ENCODE measurements around the gene SRD5A2.

Gene SRD5A2

GRCh38 chr2:31555967-31556706 is 24.6 kb downstream of the SRD5A2 start:
- no peaks in the 10 kb centered on the region for H3K36me3 Mint-ChIP-seq (ENCODE audit: low read depth)
- H3K9me3 Mint-ChIP-seq: peaks cover 3% of the 10 kb centered on the region
- H3K4me3 Mint-ChIP-seq: no peak overlapping the region
- H3K4me1 Mint-ChIP-seq (ENCODE audit: low read depth): no peaks in the 10 kb centered on the region
- no peak overlapping the region for H3K27ac Mint-ChIP-seq
- H3K27me3 Mint-ChIP-seq (ENCODE audit: low read depth): no peaks in the 10 kb centered on the region

DNA sequence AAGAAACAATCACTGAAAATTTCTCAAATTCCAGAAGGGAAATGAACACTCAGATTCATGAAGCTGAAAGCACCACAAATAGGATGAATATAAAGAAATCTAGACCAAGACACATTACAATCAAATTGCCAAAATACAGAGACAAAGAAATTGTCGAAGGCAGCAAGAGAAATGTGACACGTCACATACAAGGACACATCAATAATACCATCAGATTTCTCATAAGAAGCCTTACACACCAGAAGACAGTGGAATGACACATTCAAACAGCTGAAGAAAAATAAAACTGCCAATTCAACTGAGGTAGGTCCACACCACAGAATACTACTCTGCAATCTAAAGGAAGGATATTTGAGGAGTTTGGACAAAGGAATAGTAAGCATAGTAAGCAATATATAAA is 27.4 kb downstream of the SRD5A2 start:
- Mint-ChIP-seq H3K27me3 (ENCODE audit: low read depth) (no peaks in the 10 kb centered on the region), H3K9me3 (peaks cover 3% of the 10 kb centered on the region), H3K4me3 (no peak overlapping the region), H3K36me3 (ENCODE audit: low read depth) (no peaks in the 10 kb centered on the region), H3K4me1 (ENCODE audit: low read depth) (no peaks in the 10 kb centered on the region), H3K27ac (no peak overlapping the region)

GRCh38 chr2:31547485-31547884 is 33.3 kb downstream of the SRD5A2 start:
- H3K4me1 Mint-ChIP-seq (ENCODE audit: low read depth): no peaks in the 10 kb centered on the region
- no peaks in the 10 kb centered on the region for H3K36me3 Mint-ChIP-seq (ENCODE audit: low read depth)
- no peaks in the 10 kb centered on the region for H3K27me3 Mint-ChIP-seq (ENCODE audit: low read depth)
- no peak overlapping the region for H3K27ac Mint-ChIP-seq
- peaks cover 9% of the 10 kb centered on the region for H3K9me3 Mint-ChIP-seq
- H3K4me3 Mint-ChIP-seq: no peak overlapping the region

DNA sequence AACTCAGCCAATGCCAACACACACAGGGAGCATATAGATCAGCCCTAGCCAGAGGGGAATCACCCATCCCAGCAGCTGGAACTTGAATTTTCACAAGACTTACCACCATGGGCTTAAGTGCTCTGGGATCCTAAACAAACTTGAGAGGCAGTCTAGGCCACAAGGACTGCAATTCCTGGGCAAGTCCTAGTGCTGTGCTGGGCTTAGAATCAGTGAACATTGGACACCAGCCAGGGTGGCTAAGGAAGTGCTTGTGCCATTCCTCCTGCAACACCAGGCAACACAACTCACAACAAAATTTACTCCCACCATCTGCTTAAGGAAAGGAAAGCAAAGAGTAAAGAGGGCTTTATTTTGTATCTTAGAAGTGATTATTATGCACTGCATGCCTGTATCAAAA is 38.9 kb downstream of the SRD5A2 start:
- H3K27me3 Mint-ChIP-seq (ENCODE audit: low read depth): no peaks in the 10 kb centered on the region
- no peaks in the 10 kb centered on the region for H3K4me1 Mint-ChIP-seq (ENCODE audit: low read depth)
- H3K4me3 Mint-ChIP-seq: no peak overlapping the region
- no peaks in the 10 kb centered on the region for H3K36me3 Mint-ChIP-seq (ENCODE audit: low read depth)
- peaks cover 11% of the 10 kb centered on the region for H3K9me3 Mint-ChIP-seq
- no peak overlapping the region for H3K27ac Mint-ChIP-seq

DNA sequence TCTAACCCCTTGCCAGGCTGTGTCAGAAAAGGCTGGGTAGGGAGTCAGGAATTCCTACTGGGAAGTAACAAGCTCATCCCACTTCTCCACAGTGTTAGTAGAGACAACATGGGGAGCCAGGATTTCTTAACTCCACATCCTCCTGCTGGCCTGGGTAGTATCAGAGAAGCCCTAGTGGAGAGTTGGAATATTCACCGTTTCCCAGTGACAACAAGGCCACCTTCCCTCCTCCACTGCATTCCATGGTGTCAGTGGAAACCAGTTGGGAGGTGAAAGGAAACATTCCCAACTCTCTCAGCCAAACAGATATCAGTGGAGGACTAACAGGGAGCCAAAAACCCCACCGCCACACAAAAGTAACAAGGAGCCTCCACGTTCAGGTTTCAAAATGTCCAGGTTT is 41.2 kb downstream of the SRD5A2 start:
- no peaks in the 10 kb centered on the region for H3K27me3 Mint-ChIP-seq (ENCODE audit: low read depth)
- no peak overlapping the region for H3K4me3 Mint-ChIP-seq
- no peaks in the 10 kb centered on the region for H3K36me3 Mint-ChIP-seq (ENCODE audit: low read depth)
- peaks cover 11% of the 10 kb centered on the region for H3K9me3 Mint-ChIP-seq
- H3K4me1 Mint-ChIP-seq (ENCODE audit: low read depth): no peaks in the 10 kb centered on the region
- H3K27ac Mint-ChIP-seq: no peak overlapping the region

DNA sequence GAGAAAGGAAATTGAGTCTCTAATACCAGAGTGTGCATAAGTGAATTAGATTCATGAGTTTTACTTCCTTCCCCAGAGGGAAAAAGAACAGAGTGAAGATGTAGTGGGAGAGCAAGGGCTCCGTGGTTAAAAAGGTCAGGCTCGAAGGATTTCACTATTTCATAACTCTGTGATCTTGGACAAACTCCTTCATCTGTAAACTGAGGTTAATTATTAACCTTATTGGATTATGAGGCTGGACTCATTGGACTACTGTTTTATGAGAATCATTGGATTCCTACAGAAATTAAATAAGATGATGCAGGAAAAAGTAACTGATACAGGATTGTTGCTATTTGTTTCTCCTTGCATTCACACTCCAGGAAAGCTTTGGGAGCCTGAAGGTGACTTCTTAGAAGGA is 45.0 kb downstream of the SRD5A2 start:
- no peaks in the 10 kb centered on the region for H3K36me3 Mint-ChIP-seq (ENCODE audit: low read depth)
- H3K4me3 Mint-ChIP-seq: no peak overlapping the region
- H3K9me3 Mint-ChIP-seq: no peaks in the 10 kb centered on the region
- H3K27me3 Mint-ChIP-seq (ENCODE audit: low read depth): no peaks in the 10 kb centered on the region
- H3K27ac Mint-ChIP-seq: no peak overlapping the region
- no peaks in the 10 kb centered on the region for H3K4me1 Mint-ChIP-seq (ENCODE audit: low read depth)

DNA sequence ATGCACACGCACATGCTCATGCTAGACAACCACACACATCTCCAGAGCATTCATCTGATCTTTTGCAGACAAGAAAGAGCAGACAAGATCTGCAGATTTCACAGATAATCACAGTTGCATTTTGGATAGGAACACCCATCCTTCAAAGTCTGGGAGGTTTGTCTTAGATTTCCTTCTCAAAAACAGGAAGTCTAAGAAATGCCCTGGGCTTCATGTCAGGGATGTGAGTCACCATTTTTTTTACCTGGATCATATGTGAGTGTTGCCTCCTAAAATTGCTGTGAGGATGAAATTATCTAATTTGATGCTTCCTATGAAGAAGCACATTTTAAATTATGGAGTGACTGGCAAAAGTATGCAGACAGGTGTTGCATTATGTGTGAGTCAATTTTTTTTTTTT is 46.1 kb downstream of the SRD5A2 start:
- Mint-ChIP-seq H3K36me3 (ENCODE audit: low read depth) (no peaks in the 10 kb centered on the region), H3K9me3 (no peaks in the 10 kb centered on the region), H3K4me1 (ENCODE audit: low read depth) (no peaks in the 10 kb centered on the region), H3K27me3 (ENCODE audit: low read depth) (no peaks in the 10 kb centered on the region), H3K27ac (no peak overlapping the region), H3K4me3 (no peak overlapping the region)

- Mint-ChIP-seq H3K9me3 (no peaks in the 10 kb centered on the region), H3K27ac (no peak overlapping the region), H3K36me3 (ENCODE audit: low read depth) (no peaks in the 10 kb centered on the region), H3K4me3 (no peak overlapping the region), H3K4me1 (ENCODE audit: low read depth) (no peaks in the 10 kb centered on the region), H3K27me3 (ENCODE audit: low read depth) (no peaks in the 10 kb centered on the region)
These were observed 47.7 kb downstream of the SRD5A2 start for GRCh38 chr2:31533036-31533435.

DNA sequence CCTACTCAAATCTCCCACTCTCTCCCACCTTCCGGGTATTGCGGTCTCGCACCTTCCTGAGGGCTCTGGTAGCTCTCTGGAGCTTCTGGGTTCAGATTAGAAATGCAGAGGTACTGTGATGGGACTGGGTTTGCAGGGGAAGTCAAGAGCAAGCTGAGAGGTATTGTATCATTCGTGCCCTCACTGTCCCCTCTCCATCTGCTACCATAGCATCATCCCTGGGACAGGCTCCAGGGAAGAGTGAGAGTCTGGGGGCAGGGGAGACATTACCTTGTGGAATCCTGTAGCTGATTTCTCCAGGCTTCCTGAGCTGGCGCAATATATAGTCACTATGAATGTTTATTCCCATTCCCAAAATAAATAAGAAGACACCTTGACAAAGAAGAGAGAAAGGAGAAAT is 49.6 kb downstream of the SRD5A2 start:
- Mint-ChIP-seq H3K9me3 (no peaks in the 10 kb centered on the region), H3K36me3 (ENCODE audit: low read depth) (no peaks in the 10 kb centered on the region), H3K27ac (no peak overlapping the region), H3K4me1 (ENCODE audit: low read depth) (no peaks in the 10 kb centered on the region), H3K4me3 (no peak overlapping the region), H3K27me3 (ENCODE audit: low read depth) (no peaks in the 10 kb centered on the region)

- Mint-ChIP-seq H3K9me3 (no peaks in the 10 kb centered on the region), H3K4me3 (no peak overlapping the region), H3K36me3 (ENCODE audit: low read depth) (no peaks in the 10 kb centered on the region), H3K27me3 (ENCODE audit: low read depth) (peaks cover 3% of the 10 kb centered on the region), H3K27ac (no peak overlapping the region), H3K4me1 (ENCODE audit: low read depth) (no peaks in the 10 kb centered on the region)
These were observed 51.5 kb downstream of the SRD5A2 start for GRCh38 chr2:31529256-31529655.

- Mint-ChIP-seq H3K4me1 (ENCODE audit: low read depth) (no peaks in the 10 kb centered on the region), H3K36me3 (ENCODE audit: low read depth) (no peaks in the 10 kb centered on the region), H3K27ac (no peak overlapping the region), H3K9me3 (no peaks in the 10 kb centered on the region), H3K4me3 (no peak overlapping the region), H3K27me3 (ENCODE audit: low read depth) (peaks cover 7% of the 10 kb centered on the region)
These were observed 51.9 kb downstream of the SRD5A2 start for GRCh38 chr2:31528823-31529222.

DNA sequence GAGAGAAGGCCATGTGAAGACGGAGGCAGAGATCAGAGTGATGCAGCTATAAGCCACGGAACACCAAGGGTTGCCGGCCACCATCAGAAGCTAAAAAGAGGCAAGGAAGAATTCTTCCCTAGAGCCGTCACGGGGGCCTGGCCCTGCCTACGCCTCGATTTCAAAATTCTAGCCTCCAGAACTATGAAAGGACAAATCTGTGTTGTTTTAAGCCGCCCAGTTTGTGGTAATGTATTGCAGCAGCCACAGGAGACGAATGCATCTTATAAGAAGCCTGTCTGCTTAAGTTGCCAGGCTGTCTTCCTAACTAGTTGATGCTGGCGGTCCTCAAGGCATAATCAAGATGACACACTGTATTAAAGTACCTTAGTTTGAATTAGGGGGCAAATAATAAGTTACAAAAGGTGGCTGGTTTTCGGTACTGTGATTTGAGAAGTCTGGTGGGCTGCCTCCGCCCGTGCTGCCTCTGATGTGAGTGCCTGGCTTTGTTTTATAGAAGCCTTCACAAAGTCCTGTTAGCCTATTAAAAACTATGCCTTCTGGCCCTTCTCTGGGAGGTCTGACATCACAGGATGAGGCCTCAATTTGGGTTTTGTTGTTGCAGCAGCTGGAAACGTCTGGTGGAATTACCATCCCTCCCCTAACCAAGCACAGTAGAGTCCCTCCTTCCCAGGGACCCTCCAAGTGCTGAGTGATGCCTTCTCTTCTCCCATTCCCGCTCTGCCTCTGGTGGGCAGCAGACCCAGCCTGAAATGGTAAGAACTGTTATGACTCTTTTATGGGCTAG is 53.6 kb downstream of the SRD5A2 start:
- H3K27me3 Mint-ChIP-seq (ENCODE audit: low read depth): peaks cover 7% of the 10 kb centered on the region
- no peaks in the 10 kb centered on the region for H3K4me1 Mint-ChIP-seq (ENCODE audit: low read depth)

DNA sequence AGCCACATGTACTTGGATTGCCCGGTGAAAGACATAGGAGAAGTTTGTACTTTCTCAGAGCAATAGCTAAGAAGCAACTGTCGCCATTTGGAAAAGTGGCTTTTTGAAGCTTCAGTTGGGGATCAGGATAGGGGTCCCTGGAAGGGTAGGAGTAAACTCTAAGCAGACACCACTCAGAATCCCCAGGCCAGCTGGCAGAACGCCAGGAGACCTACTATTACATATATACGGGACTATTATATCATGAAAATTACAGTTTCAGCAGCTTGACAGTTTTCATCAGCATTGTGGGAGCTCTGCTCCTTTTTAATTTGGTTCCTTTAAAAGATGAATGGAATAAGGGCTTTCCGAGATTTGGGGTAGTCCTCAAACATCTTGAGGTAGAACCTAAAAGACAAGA is 54.9 kb downstream of the SRD5A2 start:
- no peaks in the 10 kb centered on the region for H3K4me1 Mint-ChIP-seq (ENCODE audit: low read depth)
- no peak overlapping the region for H3K4me3 Mint-ChIP-seq
- no peaks in the 10 kb centered on the region for H3K36me3 Mint-ChIP-seq (ENCODE audit: low read depth)
- peaks cover 7% of the 10 kb centered on the region for H3K27me3 Mint-ChIP-seq (ENCODE audit: low read depth)
- no peaks in the 10 kb centered on the region for H3K9me3 Mint-ChIP-seq
- no peak overlapping the region for H3K27ac Mint-ChIP-seq

More for the DNA sequence above, 53.6 kb downstream of the SRD5A2 start:
- Mint-ChIP-seq H3K9me3 (no peaks in the 10 kb centered on the region), H3K27ac (no peak overlapping the region), H3K4me3 (no peak overlapping the region), H3K36me3 (ENCODE audit: low read depth) (no peaks in the 10 kb centered on the region)

- Mint-ChIP-seq H3K9me3 (no peaks in the 10 kb centered on the region), H3K27me3 (ENCODE audit: low read depth) (peaks cover 7% of the 10 kb centered on the region)
These were observed 56.1 kb downstream of the SRD5A2 start for GRCh38 chr2:31524592-31524991.

DNA sequence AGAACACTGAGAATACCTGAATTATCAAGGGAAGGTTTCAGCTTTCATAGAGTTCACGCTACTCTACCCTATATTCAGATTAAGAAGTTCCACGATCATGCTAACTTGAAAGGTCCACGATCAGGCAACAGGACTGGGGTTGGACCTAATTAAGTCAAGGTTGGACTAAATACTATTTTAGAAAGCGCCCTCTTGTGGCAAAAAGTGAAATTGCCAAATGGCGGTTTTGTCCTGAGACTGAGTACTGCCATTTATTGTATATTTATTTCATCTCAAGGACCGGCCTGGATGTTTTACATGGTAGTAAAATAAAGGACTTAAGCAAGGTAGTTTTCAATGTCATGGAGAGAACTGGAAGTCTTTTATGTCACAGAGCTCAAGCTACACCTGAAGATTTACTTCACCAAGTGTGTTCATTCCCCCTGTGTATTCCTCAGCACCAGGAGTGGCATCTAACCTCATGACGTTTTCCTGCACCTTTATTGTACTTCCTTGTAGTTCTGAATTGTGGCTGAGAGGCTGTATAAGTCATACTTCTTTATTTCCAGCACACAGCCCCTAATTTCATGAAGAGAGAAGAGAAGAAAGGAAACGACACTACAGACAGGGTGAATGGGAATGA is 56.8 kb downstream of the SRD5A2 start:
- H3K4me1 Mint-ChIP-seq (ENCODE audit: low read depth): no peaks in the 10 kb centered on the region
- H3K27me3 Mint-ChIP-seq (ENCODE audit: low read depth): peaks cover 7% of the 10 kb centered on the region
- H3K36me3 Mint-ChIP-seq (ENCODE audit: low read depth): no peaks in the 10 kb centered on the region
- H3K9me3 Mint-ChIP-seq: no peaks in the 10 kb centered on the region
- no peak overlapping the region for H3K27ac Mint-ChIP-seq
- no peak overlapping the region for H3K4me3 Mint-ChIP-seq

More at GRCh38 chr2:31524592-31524991, 56.1 kb downstream of the SRD5A2 start:
- no peak overlapping the region for H3K4me3 Mint-ChIP-seq
- H3K36me3 Mint-ChIP-seq (ENCODE audit: low read depth): no peaks in the 10 kb centered on the region
- H3K4me1 Mint-ChIP-seq (ENCODE audit: low read depth): no peaks in the 10 kb centered on the region
- no peak overlapping the region for H3K27ac Mint-ChIP-seq
